Measurements from ENCODE around the gene NOS1AP. TPM values are rescaled to one million over a fixed set of nuclear protein-coding genes. Genes with fewer than 3 reads are reported as not detected.

NOS1AP gene
- total RNA-seq, 4 donors from 2014 or later: 1.9 to 5.4 (median 3.1) TPM

GRCh38 chr1:162224267-162224666 lies 154.8 kb downstream of the NOS1AP start:
- DNase-seq (ENCODE audit: low spot score) (no peak), ATAC-seq (ENCODE audit: low FRiP score) (no peak)
- TF ChIP-seq CTCF (IDR thresholded peaks at IDR 0.05): no peak

DNA sequence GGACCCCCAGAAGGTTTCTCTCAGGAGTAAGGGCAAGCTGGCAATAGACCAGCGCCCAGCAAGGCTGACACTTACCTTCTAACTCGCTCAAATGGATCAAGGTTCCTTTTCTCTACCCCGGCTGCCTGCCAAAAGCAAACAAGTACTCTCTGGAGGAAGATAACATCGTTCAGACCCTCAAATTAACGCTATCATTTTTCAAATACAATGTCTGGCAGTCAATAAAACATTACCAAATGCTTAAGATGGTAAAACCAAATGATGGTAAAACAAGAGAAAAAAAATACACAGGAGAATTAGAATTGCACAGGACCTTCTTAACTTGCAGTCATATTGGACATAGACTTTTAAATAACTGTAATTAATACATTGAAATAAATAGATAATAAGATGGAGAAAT lies 159.1 kb downstream of the NOS1AP start:
- DNase-seq (ENCODE audit: low spot score) (no peak), ATAC-seq (ENCODE audit: low FRiP score) (no peak)
- TF ChIP-seq CTCF (IDR thresholded peaks at IDR 0.05): no peak

DNA sequence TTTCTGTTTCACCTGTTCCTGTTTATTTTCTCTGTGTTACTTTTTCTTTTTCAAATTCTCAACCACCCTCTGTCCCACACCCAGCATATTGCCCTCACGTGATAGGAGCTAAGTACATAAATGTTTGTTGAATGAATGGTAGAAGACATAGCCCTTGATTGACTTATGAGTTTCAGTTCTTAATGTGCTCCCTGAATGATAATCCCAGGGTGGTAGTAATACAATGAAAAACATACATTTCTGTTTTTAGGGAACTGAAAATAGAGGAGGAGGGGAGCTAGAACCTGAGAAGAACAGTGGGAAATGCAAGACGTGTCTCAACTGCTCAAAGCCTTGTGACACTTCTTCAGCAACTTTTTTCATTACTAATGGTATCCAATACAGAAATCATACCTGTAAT lies 160.1 kb downstream of the NOS1AP start:
- ATAC-seq (ENCODE audit: low FRiP score): no peak
- TF ChIP-seq CTCF (IDR thresholded peaks at IDR 0.05): no peak
- DNase-seq (ENCODE audit: low spot score): no peak

DNA sequence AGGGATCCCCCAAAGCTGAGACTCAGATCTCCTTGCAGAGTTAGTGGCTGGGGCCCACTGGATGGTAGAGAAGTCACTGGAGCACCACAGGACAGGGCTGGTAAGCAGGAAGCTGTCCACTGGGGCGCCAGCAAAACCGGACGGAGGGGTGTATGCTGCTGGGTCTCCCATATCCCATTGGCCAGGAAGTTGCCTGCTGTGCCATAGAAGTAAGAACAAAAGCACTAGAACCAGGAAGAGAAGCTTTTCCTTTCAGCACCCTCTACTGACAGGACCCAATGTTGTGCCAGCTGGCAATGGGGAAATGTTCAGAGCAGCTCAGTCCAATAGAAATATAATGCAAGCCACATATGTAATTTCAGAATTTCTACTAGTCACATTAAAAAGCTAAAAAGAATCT lies 160.6 kb downstream of the NOS1AP start:
- no peak for TF ChIP-seq CTCF (IDR thresholded peaks at IDR 0.05)
- DNase-seq (ENCODE audit: low spot score): no peak
- no peak for ATAC-seq (ENCODE audit: low FRiP score)

GRCh38 chr1:162230517-162230916 lies 161.0 kb downstream of the NOS1AP start:
- TF ChIP-seq CTCF (IDR thresholded peaks at IDR 0.05): no peak
- DNase-seq (ENCODE audit: low spot score) (no peak), ATAC-seq (ENCODE audit: low FRiP score) (no peak)

GRCh38 chr1:162232034-162232711 lies 162.7 kb downstream of the NOS1AP start:
- no peak for DNase-seq (ENCODE audit: low spot score)
- TF ChIP-seq CTCF (IDR thresholded peaks at IDR 0.05): no peak
- ATAC-seq (ENCODE audit: low FRiP score): no peak

DNA sequence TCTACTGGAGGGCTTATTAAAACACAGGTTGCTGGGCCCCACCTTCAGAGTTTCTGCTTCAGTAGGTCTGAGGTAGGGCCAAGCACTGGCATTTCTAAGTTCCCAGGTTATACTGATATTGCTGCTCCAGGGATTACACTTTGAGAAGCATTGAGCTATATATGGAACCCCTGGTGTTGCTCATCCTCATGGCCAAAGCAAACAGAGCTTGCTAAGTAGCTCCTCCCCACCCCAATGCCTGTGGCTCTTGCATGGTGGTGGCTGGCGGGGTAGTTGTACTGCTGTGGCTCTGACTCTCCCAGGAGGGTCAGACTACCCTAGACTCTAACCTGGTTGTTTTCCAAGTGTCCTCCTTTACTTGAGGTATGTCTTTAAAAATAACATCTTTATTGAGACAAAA lies 163.6 kb downstream of the NOS1AP start:
- ATAC-seq (ENCODE audit: low FRiP score) (no peak), DNase-seq (ENCODE audit: low spot score) (no peak)
- no peak for TF ChIP-seq CTCF (IDR thresholded peaks at IDR 0.05)
